HG02623 (cell line): ENCODE results near the gene TEX53.

Experiments
- ATAC-seq: cut with Tn5 transposase; IDR thresholded peaks from one replicate; pipeline ENCODE4 v1.9.1; 2021; ENCODE audit warnings: moderate library complexity; ENCODE audit not compliant: unreplicated experiment

TEX53 gene

GRCh38 chr9:114607671-114608524, 49.7 kb downstream of the TEX53 start:
- peak; percentile 39 for ATAC-seq

GRCh38 chr9:114606597-114607207, 50.9 kb downstream of the TEX53 start:
- ATAC-seq: no peak
